K562 (cell line): ENCODE data around the gene COX4I2. TPM values are rescaled to one million over a fixed set of nuclear protein-coding genes. Genes with fewer than 3 reads are reported as not detected.

Source experiments
- BACH1 ChIP-seq: fragments of 200-800 bp; sonication (Bioruptor generic); IDR thresholded peaks from 2 replicates; pipeline ENCODE4 v1.6.1; 2016; ENCODE audit warnings: missing genetic modification characterization, missing compliant biosample characterization
- BHLHE40 ChIP-seq: IDR thresholded peaks from 2 replicates; pipeline ENCODE4 v1.6.1; 2011; ENCODE audit warnings: low read length, improper control_type of control experiment
- CREM ChIP-seq: IDR thresholded peaks from 2 replicates; pipeline ENCODE4 v1.6.1; 2014; ENCODE audit warnings: antibody characterized with exemption, low read depth
- DNMT1 ChIP-seq: fragments of 450-650 bp; IDR thresholded peaks from 2 replicates; pipeline ENCODE4 v1.6.1; 2016; ENCODE audit warnings: antibody characterized with exemption, mild to moderate bottlenecking
- IFI16 ChIP-seq: fragments of 250-450 bp; sonication (Bioruptor Pico); IDR thresholded peaks from 2 replicates; pipeline ENCODE4 v2.1.2; 2022; ENCODE audit warnings: mild to moderate bottlenecking, inconsistent platforms
- KLF16 ChIP-seq: IDR thresholded peaks from 2 replicates; pipeline ENCODE4 v1.6.1; 2016; ENCODE audit warnings: antibody characterized with exemption
- MTA2 ChIP-seq: fragments of 450-650 bp; IDR thresholded peaks from 2 replicates; pipeline ENCODE4 v1.6.1; 2016; ENCODE audit warnings: low read depth
- MYC ChIP-seq, 2 experiments: fragments of 250-450 bp in 1 of 2; sonication (Bioruptor Pico) in 1 of 2; IDR thresholded peaks; 2 replicates each; pipeline versions ENCODE4 v1.5.1 to v1.6.1; 2012 to 2021; ENCODE audit warnings: low read depth in 2 of 2, borderline replicate concordance in 1 of 2, improper control_type of control experiment in 1 of 2, low read length in 1 of 2, mild to moderate bottlenecking in 1 of 2, moderate library complexity in 1 of 2
- MYNN ChIP-seq, 2 experiments: sonication (generic); formaldehyde crosslinking in 1 of 2; IDR thresholded peaks; 2 replicates each; pipeline versions ENCODE4 v1.5.0 to v1.6.1; 2016 to 2020; ENCODE audit warnings: antibody characterized with exemption in 1 of 2, missing genetic modification reagents in 1 of 2
- NFE2 ChIP-seq: IDR thresholded peaks from 2 replicates; pipeline ENCODE4 v1.6.1; 2014; ENCODE audit warnings: antibody characterized with exemption, low read depth
- NONO ChIP-seq, 2 experiments: fragments of 200-400 bp in 1 of 2; fragments of 450-650 bp in 1 of 2; formaldehyde crosslinking in 1 of 2; IDR thresholded peaks; 2 replicates each; pipeline ENCODE4 v1.6.1; 2017; ENCODE audit warnings: low read depth in 2 of 2, mild to moderate bottlenecking in 2 of 2, moderate library complexity in 2 of 2, low read length in 1 of 2
- PHF8 ChIP-seq: fragments of 200-600 bp; sonication (generic); IDR thresholded peaks from 2 replicates; pipeline ENCODE4 v1.6.1; 2012; ENCODE audit warnings: mixed run types, mild to moderate bottlenecking, inconsistent platforms, low read length, moderate library complexity, borderline replicate concordance
- PRMT5 ChIP-seq: sonication (generic); formaldehyde crosslinking; IDR thresholded peaks from 2 replicates; pipeline ENCODE4 v1.5.0; 2020; ENCODE audit warnings: missing genetic modification reagents
- RNF2 ChIP-seq: sonication (generic); IDR thresholded peaks from 2 replicates; pipeline ENCODE4 v1.6.1; 2016
- SMC3 ChIP-seq: conservative IDR thresholded peaks from 2 replicates; pipeline ENCODE4 v1.6.1; 2011; ENCODE audit warnings: low read depth, low read length, improper control_type of control experiment; ENCODE audit not compliant: insufficient read depth
- SRSF7 ChIP-seq: fragments of 200-400 bp; formaldehyde crosslinking; optimal IDR thresholded peaks from 2 replicates; pipeline ENCODE3; 2017; ENCODE audit warnings: mild to moderate bottlenecking, low read depth, low read length
- ZNF507 ChIP-seq: conservative IDR thresholded peaks from 2 replicates; pipeline ENCODE4 v1.6.1; 2017; ENCODE audit warnings: missing genetic modification characterization, missing compliant biosample characterization
- ZNF584 ChIP-seq: fragments of 200-800 bp; sonication (Bioruptor generic); IDR thresholded peaks from 2 replicates; pipeline ENCODE4 v1.6.1; 2016; ENCODE audit warnings: low read depth, mild to moderate bottlenecking, missing genetic modification characterization, missing compliant biosample characterization
- ZNF589 ChIP-seq: fragments of 200-800 bp; sonication (Bioruptor generic); IDR thresholded peaks from 2 replicates; pipeline ENCODE4 v1.6.1; 2016; ENCODE audit warnings: low read depth, missing genetic modification characterization, missing compliant biosample characterization
- polyA plus RNA-seq, 8 experiments: library from polyadenylated mRNA; depleted of rRNA in 4 of 8; stranded (reverse) in 5 of 8; unstranded in 3 of 8; fragments of >200 nt; fragmentation: Nextera tagmentation in 2 of 8; fragmentation: Illumina TruSeq in 1 of 8; extraction: Ambion mirVana in 2 of 8; extraction: Trizol in 1 of 8; gene quantifications; 2 replicates each; pipeline versions ENCODE4 v1.2.1 to v1.2.3, GENCODE V29; 2011 to 2014; ENCODE audit warnings: inconsistent platforms in 1 of 8, missing spikeins in 1 of 8
- total RNA-seq, 7 experiments: library from RNA; depleted of rRNA in 6 of 7; stranded (reverse); fragments of >200 nt in 6 of 7; fragmentation: Illumina TruSeq in 2 of 7; extraction: Trizol in 2 of 7; gene quantifications; 2 replicates each; pipeline versions ENCODE4 v1.2.1 to v1.2.3, GENCODE V29; 2011 to 2021; ENCODE audit warnings: low replicate concordance in 1 of 7
- TF ChIP-seq, protein P1 (sequence below): fragments of 450-650 bp; formaldehyde crosslinking; IDR thresholded peaks from 2 replicates; pipeline ENCODE4 v1.4.0; 2022; ENCODE audit warnings: missing genetic modification characterization
- TF ChIP-seq, protein P2 (sequence below): fragments of 250-450 bp; sonication (Bioruptor Pico); IDR thresholded peaks from 2 replicates; pipeline ENCODE4 v1.4.0; 2020; ENCODE audit warnings: mild to moderate bottlenecking, moderate library complexity
- TF ChIP-seq, protein P3 (sequence below): fragments of 450-650 bp; IDR thresholded peaks from 2 replicates; pipeline ENCODE4 v1.6.1; 2014; ENCODE audit warnings: low read depth, mild to moderate bottlenecking, moderate library complexity, borderline replicate concordance

COX4I2 gene
- total and polyA plus RNA-seq, 9 of the 15 experiments (the other 6 are each of a cell fraction or from before 2014, with no cell fraction given) = not detected

DNA sequence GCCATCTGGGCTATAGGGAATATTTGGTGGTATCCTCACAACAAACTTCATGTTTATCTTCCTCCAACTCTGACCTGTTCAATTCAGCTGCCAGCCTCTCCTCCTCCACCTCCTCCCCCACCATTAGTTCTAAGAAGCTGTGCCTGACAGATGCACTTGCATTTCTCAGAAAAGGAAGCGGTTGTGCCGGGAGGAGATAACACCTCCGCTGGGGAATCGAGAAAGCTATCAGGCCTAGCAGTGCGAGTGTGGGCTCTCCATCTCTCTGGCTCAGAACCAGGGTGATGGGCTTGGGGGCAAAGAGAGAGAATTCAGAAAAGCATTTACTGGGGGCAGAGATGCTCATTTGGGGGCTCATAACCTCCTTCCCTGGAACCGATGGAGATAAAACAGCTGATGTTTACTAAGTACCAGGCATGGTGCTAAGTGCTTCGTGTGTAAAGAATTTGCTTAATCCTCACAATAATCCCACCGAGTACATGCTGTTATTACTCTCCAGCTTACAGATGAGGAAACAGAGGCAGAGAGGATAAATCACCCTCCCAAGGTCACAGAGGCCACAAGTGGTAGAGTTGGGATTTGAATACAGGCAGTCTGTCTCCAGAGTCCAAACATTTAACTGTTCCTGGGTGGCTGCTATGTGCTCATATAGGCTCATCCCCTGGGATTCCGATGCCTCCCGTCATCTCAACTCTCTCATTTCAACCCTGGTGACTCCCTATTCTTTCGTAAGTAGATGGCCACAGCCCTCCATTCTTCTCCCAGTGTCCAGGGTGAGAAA lies 38.3 kb downstream of the COX4I2 start (continued):
- no peak for TF ChIP-seq PRMT5 (CRISPR knock-in tag)
- TF ChIP-seq DNMT1 = no peak
- no peak for TF ChIP-seq ZNF507 (tag)
- TF ChIP-seq, protein P1, sequence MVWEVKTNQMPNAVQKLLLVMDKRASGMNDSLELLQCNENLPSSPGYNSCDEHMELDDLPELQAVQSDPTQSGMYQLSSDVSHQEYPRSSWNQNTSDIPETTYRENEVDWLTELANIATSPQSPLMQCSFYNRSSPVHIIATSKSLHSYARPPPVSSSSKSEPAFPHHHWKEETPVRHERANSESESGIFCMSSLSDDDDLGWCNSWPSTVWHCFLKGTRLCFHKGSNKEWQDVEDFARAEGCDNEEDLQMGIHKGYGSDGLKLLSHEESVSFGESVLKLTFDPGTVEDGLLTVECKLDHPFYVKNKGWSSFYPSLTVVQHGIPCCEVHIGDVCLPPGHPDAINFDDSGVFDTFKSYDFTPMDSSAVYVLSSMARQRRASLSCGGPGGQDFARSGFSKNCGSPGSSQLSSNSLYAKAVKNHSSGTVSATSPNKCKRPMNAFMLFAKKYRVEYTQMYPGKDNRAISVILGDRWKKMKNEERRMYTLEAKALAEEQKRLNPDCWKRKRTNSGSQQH (CRISPR knock-in tag) = peak; percentile 84
- peak; percentile 98 for TF ChIP-seq KLF16
- TF ChIP-seq MYC (IDR thresholded peaks at IDR 0.05; ENCODE audit: low read depth, low read length) = peak; percentile 62
- TF ChIP-seq MYC (CRISPR knock-in tag; IDR thresholded peaks at IDR 0.05; ENCODE audit: borderline replicate concordance, low read depth) = no peak
- TF ChIP-seq NFE2 = peak; percentile 66
- peak; percentile 55; the same call in 1 of the 2 replicates for TF ChIP-seq IFI16 (CRISPR knock-in tag)
- peak; percentile 99 for TF ChIP-seq RNF2
- peak; percentile 75 for TF ChIP-seq BHLHE40
- TF ChIP-seq MYNN (IDR thresholded peaks at IDR 0.05) = peak; percentile 76; the same call in 1 of the 2 replicates
- TF ChIP-seq MYNN (CRISPR knock-in tag; IDR thresholded peaks at IDR 0.05) = no peak
- peak; percentile 97 for TF ChIP-seq ZNF589 (CRISPR knock-in tag)
- TF ChIP-seq, protein P2, sequence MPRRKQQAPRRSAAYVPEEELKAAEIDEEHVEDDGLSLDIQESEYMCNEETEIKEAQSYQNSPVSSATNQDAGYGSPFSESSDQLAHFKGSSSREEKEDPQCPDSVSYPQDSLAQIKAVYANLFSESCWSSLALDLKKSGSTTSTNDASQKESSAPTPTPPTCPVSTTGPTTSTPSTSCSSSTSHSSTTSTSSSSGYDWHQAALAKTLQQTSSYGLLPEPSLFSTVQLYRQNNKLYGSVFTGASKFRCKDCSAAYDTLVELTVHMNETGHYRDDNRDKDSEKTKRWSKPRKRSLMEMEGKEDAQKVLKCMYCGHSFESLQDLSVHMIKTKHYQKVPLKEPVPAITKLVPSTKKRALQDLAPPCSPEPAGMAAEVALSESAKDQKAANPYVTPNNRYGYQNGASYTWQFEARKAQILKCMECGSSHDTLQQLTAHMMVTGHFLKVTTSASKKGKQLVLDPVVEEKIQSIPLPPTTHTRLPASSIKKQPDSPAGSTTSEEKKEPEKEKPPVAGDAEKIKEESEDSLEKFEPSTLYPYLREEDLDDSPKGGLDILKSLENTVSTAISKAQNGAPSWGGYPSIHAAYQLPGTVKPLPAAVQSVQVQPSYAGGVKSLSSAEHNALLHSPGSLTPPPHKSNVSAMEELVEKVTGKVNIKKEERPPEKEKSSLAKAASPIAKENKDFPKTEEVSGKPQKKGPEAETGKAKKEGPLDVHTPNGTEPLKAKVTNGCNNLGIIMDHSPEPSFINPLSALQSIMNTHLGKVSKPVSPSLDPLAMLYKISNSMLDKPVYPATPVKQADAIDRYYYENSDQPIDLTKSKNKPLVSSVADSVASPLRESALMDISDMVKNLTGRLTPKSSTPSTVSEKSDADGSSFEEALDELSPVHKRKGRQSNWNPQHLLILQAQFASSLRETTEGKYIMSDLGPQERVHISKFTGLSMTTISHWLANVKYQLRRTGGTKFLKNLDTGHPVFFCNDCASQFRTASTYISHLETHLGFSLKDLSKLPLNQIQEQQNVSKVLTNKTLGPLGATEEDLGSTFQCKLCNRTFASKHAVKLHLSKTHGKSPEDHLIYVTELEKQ (CRISPR knock-in tag) = 0 out of 2 replicates have a peak, but pooled peaks have one; percentile 2
- TF ChIP-seq, protein P3, sequence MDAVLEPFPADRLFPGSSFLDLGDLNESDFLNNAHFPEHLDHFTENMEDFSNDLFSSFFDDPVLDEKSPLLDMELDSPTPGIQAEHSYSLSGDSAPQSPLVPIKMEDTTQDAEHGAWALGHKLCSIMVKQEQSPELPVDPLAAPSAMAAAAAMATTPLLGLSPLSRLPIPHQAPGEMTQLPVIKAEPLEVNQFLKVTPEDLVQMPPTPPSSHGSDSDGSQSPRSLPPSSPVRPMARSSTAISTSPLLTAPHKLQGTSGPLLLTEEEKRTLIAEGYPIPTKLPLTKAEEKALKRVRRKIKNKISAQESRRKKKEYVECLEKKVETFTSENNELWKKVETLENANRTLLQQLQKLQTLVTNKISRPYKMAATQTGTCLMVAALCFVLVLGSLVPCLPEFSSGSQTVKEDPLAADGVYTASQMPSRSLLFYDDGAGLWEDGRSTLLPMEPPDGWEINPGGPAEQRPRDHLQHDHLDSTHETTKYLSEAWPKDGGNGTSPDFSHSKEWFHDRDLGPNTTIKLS = no peak; the same call in 1 of the 2 replicates
- TF ChIP-seq ZNF584 = peak; percentile 89
- peak; percentile 97 for TF ChIP-seq MTA2
- TF ChIP-seq SMC3 = no peak
- TF ChIP-seq BACH1 (tag) = peak; percentile 64; the same call in 1 of the 2 replicates
- TF ChIP-seq NONO (IDR thresholded peaks at IDR 0.05; ENCODE audit: low read depth in 2 of 2, low read length in 1 of 2) = peak in 1 of 2 experiments; percentile 75; a peak in 2 of 4 replicates
- peak; percentile 88 for TF ChIP-seq CREM
- TF ChIP-seq SRSF7 = no peak
- no peak for TF ChIP-seq PHF8
